Suppressor macrophage (primary cell): ENCODE data around the gene EXOC3.

Experiments
- DNase-seq, 4 experiments: peaks; one replicate each; pipeline ENCODE4 v3.0.0-alpha.2; 2020 to 2022

Gene EXOC3

GRCh38 chr5:440401-441201 is 2.4 kb upstream of the EXOC3 start:
- peak; percentile 62 to 86 (median 76) for DNase-seq

DNA sequence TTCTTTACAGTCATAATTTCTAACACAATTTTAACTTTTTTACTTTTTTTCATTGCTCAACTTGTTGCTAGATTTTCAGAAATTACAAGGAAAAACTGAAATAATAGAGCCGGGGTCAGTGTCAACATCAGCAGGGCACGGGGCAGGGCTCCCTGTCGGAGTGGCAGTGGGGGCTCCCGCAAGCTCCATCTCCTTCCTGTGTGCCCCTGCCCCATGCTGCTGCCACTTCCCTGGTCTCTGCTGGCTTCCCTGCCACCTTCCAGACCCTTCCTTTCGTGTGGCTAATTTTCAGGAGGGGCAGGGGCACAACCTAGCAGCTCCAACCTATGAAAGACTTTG is 1.0 kb upstream of the EXOC3 start:
- DNase-seq: no peak

- peak in 1 of 4 experiments; percentile 14 for DNase-seq
Measured at GRCh38 chr5:443239-444151, 519 bp downstream of the EXOC3 start.

- peak in 1 of 4 experiments; percentile 15 for DNase-seq
Measured at GRCh38 chr5:444226-444625, 1.2 kb downstream of the EXOC3 start.

GRCh38 chr5:445591-445990 is 2.6 kb downstream of the EXOC3 start:
- DNase-seq: no peak

- DNase-seq: no peak
Measured at GRCh38 chr5:446066-446882, 3.3 kb downstream of the EXOC3 start.

DNA sequence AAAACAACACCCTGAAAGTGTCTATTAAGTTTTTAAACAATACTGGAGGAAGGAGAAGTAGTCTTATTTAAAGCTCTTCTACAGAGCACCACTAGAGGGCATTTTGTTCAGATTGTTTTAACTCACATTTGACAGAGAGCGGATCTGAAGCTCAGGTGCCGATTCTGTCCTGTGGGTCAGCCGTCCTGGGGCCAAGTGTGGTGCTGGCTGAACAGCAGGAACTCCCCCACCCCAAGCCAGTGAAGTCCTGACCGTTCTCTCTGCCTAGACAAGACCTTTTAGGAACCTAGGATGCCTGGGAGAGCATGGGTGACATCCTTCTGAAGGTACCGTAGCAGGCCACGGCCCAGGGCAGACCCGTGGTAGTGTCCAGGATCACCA is 3.9 kb downstream of the EXOC3 start:
- DNase-seq: peak; percentile 18 to 78 (median 58)

- DNase-seq: no peak
Measured at GRCh38 chr5:447501-447900, 4.5 kb downstream of the EXOC3 start.

GRCh38 chr5:448061-448765 is 5.2 kb downstream of the EXOC3 start:
- peak; percentile 92 to 95 (median 92) for DNase-seq

DNA sequence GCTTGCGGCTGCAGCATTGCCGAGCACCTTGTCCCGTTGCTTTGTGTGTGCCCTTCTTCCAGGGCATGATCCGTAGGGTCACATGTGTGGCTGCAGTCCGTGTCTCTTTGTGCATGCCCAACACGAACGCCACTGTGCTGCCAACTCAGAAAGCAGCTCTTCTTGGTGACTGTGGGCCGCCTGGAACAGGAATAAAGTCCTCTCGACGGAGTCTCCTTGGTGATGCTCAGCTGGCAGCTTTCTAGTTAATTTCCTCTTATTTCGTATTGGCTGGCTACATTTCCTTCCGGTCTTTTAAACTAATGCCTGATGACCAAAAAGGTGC is 5.8 kb downstream of the EXOC3 start:
- DNase-seq: no peak

GRCh38 chr5:449151-449550 is 6.2 kb downstream of the EXOC3 start:
- no peak for DNase-seq

DNA sequence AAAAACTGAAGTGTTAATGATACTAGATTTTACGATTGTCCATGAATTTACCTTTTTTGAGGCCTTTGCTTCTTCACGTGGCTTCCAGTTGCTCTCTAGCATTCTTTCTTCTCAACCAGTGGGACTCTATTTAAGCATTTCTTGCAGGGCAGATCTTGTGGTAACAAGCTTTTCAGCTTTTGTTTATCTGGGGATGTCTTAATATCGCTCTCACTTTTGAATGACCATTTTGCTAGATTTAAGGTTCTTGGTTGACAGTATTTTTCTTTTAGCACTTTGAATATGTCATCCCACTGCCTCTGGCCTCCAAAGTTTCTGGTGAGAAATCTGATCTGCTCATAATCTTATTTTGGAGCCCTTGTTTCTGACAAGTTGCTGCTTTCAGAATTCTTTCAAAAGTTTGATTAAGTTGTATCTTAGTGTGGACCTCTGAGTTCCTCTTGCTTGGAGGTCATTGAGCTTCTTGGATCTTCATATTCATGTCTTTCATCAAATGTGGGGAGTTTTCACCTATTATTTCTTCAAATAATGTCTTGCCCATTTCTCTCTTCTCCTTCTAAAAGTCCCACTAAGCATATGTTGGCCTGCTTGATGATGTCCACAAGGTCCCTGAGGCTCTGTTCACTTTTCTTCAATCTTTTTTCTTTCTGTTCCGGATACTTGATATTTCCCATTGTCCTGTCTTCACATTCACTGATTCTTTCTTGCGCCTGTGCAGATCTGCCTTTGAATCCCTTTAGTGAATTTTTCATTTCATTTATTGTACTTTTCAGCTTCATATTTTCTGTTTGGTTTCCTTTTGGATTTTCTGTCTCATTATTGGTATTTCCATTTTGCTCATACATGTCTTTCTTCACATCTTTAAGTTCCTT is 8.8 kb downstream of the EXOC3 start:
- DNase-seq: no peak

DNA sequence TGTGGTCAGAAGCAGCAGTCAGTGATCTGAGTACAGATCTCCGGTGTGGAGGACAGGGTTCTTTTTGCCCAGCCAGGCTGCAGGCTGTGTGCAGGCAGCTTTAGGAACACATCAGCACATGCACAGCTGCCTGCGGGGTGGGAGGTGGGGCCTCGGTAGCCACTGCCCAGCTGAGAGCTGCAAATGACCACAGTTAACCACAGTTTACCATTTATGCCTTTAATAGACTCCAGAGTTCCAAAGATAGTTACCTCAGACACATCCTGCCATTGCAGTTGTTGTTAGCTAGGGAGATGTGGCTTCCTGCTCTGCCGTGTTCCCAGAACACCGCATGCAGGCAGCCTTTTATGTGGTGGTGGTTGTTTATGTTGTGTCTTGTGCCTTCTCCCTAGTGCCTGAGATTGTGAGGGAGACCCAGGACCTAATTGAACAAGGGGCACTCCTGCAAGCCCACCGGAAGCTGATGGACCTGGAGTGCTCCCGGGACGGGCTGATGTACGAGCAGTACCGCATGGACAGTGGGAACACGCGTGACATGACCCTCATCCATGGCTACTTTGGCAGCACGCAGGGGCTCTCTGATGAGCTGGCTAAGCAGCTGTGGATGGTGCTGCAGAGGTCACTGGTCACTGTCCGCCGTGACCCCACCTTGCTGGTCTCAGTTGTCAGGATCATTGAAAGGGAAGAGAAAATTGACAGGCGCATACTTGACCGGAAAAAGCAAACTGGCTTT is 10.2 kb downstream of the EXOC3 start:
- no peak for DNase-seq

- peak in 1 of 4 experiments; percentile 1 for DNase-seq
Measured at GRCh38 chr5:453725-454481, 10.9 kb downstream of the EXOC3 start.

DNA sequence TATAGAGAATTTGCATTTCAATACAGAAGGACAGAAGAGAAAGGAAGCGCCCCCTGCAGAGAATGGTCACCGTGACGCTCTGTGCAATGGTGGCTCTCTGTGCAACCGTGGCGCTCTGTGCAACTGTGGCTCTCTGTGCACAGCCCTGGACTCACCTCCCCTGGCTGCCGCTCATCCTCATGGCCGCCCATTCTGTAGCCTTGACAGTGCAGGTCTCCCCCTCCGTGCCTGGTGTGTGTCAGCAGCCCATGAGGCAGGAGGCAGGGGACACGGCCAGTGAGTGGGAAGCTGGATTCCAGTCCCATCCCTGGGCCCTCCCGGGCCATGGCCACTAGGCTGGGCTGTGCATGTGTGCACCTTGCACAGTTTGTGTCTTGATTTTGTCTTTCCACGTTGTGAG is 12.0 kb downstream of the EXOC3 start:
- peak in 1 of 4 experiments; percentile 1 for DNase-seq

GRCh38 chr5:455806-456205 is 12.8 kb downstream of the EXOC3 start:
- DNase-seq: no peak

- peak in 1 of 4 experiments; percentile 1 for DNase-seq
Measured at GRCh38 chr5:456351-457194, 13.6 kb downstream of the EXOC3 start.

DNA sequence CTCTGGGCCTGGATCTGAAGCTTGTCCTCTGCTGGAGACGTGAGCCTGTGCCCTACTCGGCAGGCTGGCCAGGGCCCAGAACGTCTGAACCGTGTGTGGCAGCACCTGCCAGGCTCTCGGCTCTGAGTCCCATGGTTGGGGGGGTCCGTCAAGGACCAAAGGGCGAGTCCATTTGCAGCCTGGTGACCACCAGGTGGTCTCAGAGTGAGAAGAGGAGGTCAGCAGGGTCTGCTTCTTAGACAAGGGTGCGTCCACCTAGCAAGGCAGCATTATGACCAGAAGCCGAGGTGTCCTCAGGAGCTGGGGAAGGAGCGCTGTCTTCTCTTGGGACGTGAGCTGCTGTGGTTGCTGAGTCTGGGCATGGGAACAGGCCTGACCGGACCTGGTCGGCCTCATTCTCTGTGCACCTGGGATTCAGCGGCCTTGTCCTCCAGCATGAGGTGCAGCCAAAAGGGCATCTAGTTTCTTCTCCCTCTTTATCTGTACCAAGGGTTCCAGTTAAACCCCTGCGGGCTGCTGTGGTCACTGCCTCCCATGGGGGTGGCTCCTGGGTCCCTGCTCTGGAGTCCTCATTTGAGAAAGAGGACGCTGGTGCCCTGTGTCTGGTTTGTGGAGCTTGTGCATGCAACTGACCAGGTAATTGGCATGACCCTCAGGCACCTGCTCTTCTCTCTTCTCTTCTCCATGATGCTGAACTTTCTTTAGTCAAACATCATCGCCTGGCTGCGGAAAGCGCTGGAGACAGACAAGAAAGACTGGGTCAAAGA is 14.4 kb downstream of the EXOC3 start:
- peak in 1 of 4 experiments; percentile 1 for DNase-seq
